Activated naive CD8-positive, alpha-beta T cell treated with anti-CD3 and anti-CD28 coated beads, Interleukin-2, amount 10 ng/mL, durations not matched to agents 7 days and 5 days (primary cell): Measurements from ENCODE around the gene PITPNM1. TPM values are rescaled to one million over a fixed set of nuclear protein-coding genes. Genes with fewer than 3 reads are reported as not detected.

Source experiments
- ATAC-seq: fragments of 150-1000 bp; cut with Tn5 transposase; one replicate; pipeline ENCODE4 v1.10.0; 2021; ENCODE audit warnings: low read depth, moderate library complexity
- POLR2A ChIA-PET: fragments of 350-600 bp; sonication (Branson Sonifier 250); formaldehyde crosslinking; loops from one replicate; lab custom pipeline; 2021; ENCODE audit warnings: antibody characterized with exemption; lab: Charles Lee
- DNase-seq: peaks from one replicate; pipeline ENCODE4 v3.0.0; 2021
- H3K27ac Mint-ChIP-seq: one replicate; pipeline ENCODE4 v1.8.0; 2022; ENCODE audit warnings: mild to moderate bottlenecking, mixed read lengths
- H3K27me3 Mint-ChIP-seq: one replicate; pipeline ENCODE4 v1.8.0; 2022; ENCODE audit warnings: mild to moderate bottlenecking, moderate library complexity, mixed read lengths
- H3K36me3 Mint-ChIP-seq: one replicate; pipeline ENCODE4 v1.8.0; 2021; ENCODE audit warnings: mild to moderate bottlenecking, mixed read lengths
- H3K4me1 Mint-ChIP-seq: one replicate; pipeline ENCODE4 v1.8.0; 2021; ENCODE audit warnings: mixed read lengths
- H3K4me3 Mint-ChIP-seq: one replicate; pipeline ENCODE4 v1.8.0; 2022; ENCODE audit warnings: mild to moderate bottlenecking, moderate library complexity, mixed read lengths
- H3K9me3 Mint-ChIP-seq: one replicate; pipeline ENCODE4 v1.8.0; 2021; ENCODE audit warnings: mixed read lengths
- microRNA-seq: library from miRNA; unstranded; fragments of <30 nt; microRNA quantifications from one replicate; pipeline ENCODE4 v1.2.0, GENCODE V29; 2022
- total RNA-seq, 2 experiments: library from RNA; stranded (reverse); gene quantifications; one replicate each; pipeline ENCODE4 v1.2.3, GENCODE V29; 2021

Gene PITPNM1
- total RNA-seq, 2 experiments from 2014 or later: 125 to 132 TPM

GRCh38 chr11:67442504-67443404 is 62.4 kb downstream of the PITPNM1 start:
- Mint-ChIP-seq H3K27ac (peak overlapping the region; percentile 87), H3K36me3 (peaks cover 11% of the 10 kb centered on the region), H3K27me3 (no peaks in the 10 kb centered on the region), H3K4me3 (peak overlapping the region; percentile 61), H3K4me1 (peaks cover 46% of the 10 kb centered on the region), H3K9me3 (no peaks in the 10 kb centered on the region)
- POLR2A ChIA-PET: interaction anchor here (0.8 to 2.7 kb wide), 7 partner anchors 8 to 50 kb away, joined by 3 to 9 read pairs (median 3); partner anchors contain the start of genes AIP and TBC1D10C
- DNase-seq (no peak), ATAC-seq (no peak)

Small RNA genes within 50 kb of the gene (microRNA-seq; reads per million reads assigned to microRNA genes)
- gene MIR6752: not detected

Other genes starting within 250 kb of the PITPNM1 start
- gene GRK2, start 238.9 kb downstream of the PITPNM1 start, total RNA-seq: 100 to 1,000 TPM; 325 to 341 TPM
- 100 to 1,000 TPM; 185 to 207 TPM for gene ANKRD13D, start 216.1 kb downstream of the PITPNM1 start, total RNA-seq
- gene SSH3, start 201.8 kb downstream of the PITPNM1 start, total RNA-seq: 10 to 100 TPM; 24.6 to 27.0 TPM
- gene POLD4, start 151.8 kb downstream of the PITPNM1 start, total RNA-seq: 10 to 100 TPM; 73.2 to 78.2 TPM
- gene CLCF1, start 131.8 kb downstream of the PITPNM1 start, total RNA-seq: 1 to 10 TPM; 4.3 to 4.7 TPM
- gene RAD9A, start 113.4 kb downstream of the PITPNM1 start, total RNA-seq: 10 to 100 TPM; 65.3 to 67.1 TPM
- gene PPP1CA, start 103.5 kb downstream of the PITPNM1 start, total RNA-seq: 100 to 1,000 TPM; 290 to 311 TPM
- gene TBC1D10C, start 101.3 kb downstream of the PITPNM1 start, total RNA-seq: 100 to 1,000 TPM; 359 to 367 TPM
- 1 to 10 TPM; 5.5 to 5.6 TPM for gene CARNS1, start 89.7 kb downstream of the PITPNM1 start, total RNA-seq
- gene RPS6KB2, start 76.9 kb downstream of the PITPNM1 start, total RNA-seq: 10 to 100 TPM; 69.0 to 71.4 TPM
- 100 to 1,000 TPM; 351 to 371 TPM for gene PTPRCAP, start 67.7 kb downstream of the PITPNM1 start, total RNA-seq
- gene CORO1B, start 61.9 kb downstream of the PITPNM1 start, total RNA-seq: 100 to 1,000 TPM; 168 to 195 TPM
- not detected for gene GPR152, start 52.6 kb downstream of the PITPNM1 start, total RNA-seq
- gene CABP4, start 50.0 kb downstream of the PITPNM1 start, total RNA-seq: 1 to 10 TPM; 2.8 to 3.0 TPM
- gene TMEM134, start 36.1 kb downstream of the PITPNM1 start, total RNA-seq: 10 to 100 TPM; 63.2 to 69.1 TPM
- 100 to 1,000 TPM; 161 to 166 TPM for gene AIP, start 22.3 kb downstream of the PITPNM1 start, total RNA-seq
- gene CDK2AP2, start 2.8 kb upstream of the PITPNM1 start, total RNA-seq: 100 to 1,000 TPM in 1 of 2 experiments, 10 to 100 TPM in 1; 94.6 to 101 TPM
- gene CABP2, start 18.1 kb upstream of the PITPNM1 start, total RNA-seq: not detected
- 100 to 1,000 TPM; 211 to 219 TPM for gene GSTP1, start 78.4 kb upstream of the PITPNM1 start, total RNA-seq
- 100 to 1,000 TPM; 211 to 219 TPM for gene NDUFV1, start 101.6 kb upstream of the PITPNM1 start, total RNA-seq
- 10 to 100 TPM; 10.9 to 12.4 TPM for gene NUDT8, start 124.6 kb upstream of the PITPNM1 start, total RNA-seq
- not detected for gene TBX10, start 134.4 kb upstream of the PITPNM1 start, total RNA-seq
- under 1 TPM; 0.33 to 0.57 TPM for gene ACY3, start 145.4 kb upstream of the PITPNM1 start, total RNA-seq
- not detected for gene ALDH3B2, start 169.3 kb upstream of the PITPNM1 start, total RNA-seq